Panc1 (cell line): ENCODE data around the gene DQX1. TPM values are rescaled to one million over a fixed set of nuclear protein-coding genes. Genes with fewer than 3 reads are reported as not detected.

ENCODE experiments used
- ATAC-seq: fragments of 200-7000 bp; cut with Tn5 transposase; 2 replicates; pipeline ENCODE4 v1.9.1; 2020; ENCODE audit warnings: mild to moderate bottlenecking, moderate library complexity
- BruUV-seq: library from RNA; stranded (reverse); fragments of 400-500 nt; replicated peaks from 2 replicates; lab custom pipeline; 2021; lab: Mats Ljungman, UMichigan
- CTCF ChIA-PET: fragments of 300-600 bp; sonication (Branson Sonifier 250); formaldehyde crosslinking; loops from one replicate; lab custom pipeline; 2022; ENCODE audit warnings: antibody characterized with exemption; lab: Charles Lee
- POLR2A ChIA-PET: fragments of 300-600 bp; sonication (Branson Sonifier 250); formaldehyde crosslinking; loops from one replicate; lab custom pipeline; 2022; ENCODE audit warnings: antibody characterized with exemption; lab: Charles Lee
- DNase-seq: peaks from one replicate; pipeline ENCODE4 v3.0.0-alpha.2; 2010; ENCODE audit warnings: low read depth, low spot score
- H3K27ac ChIP-seq: 2 replicates; pipeline ENCODE4 v1.5.1; 2011; ENCODE audit warnings: mild to moderate bottlenecking, low read length, inconsistent platforms
- H3K27me3 ChIP-seq: fragments of 200-500 bp; sonication (Bioruptor generic); 2 replicates; pipeline ENCODE4 v1.6.0; 2014; ENCODE audit warnings: low read length, inconsistent platforms; ENCODE audit not compliant: control insufficient read depth, insufficient read depth
- H3K36me3 ChIP-seq: fragments of 200-500 bp; sonication (Bioruptor generic); 2 replicates; pipeline ENCODE4 v1.5.1; 2014; ENCODE audit warnings: inconsistent platforms, mild to moderate bottlenecking, low read length, moderate library complexity; ENCODE audit not compliant: control insufficient read depth, insufficient read depth
- H3K4me1 ChIP-seq: 2 replicates; pipeline ENCODE4 v1.5.1; 2011; ENCODE audit warnings: inconsistent platforms, mild to moderate bottlenecking, low read length, moderate library complexity; ENCODE audit not compliant: control insufficient read depth, insufficient read depth
- H3K4me3 ChIP-seq, 2 experiments: 2 replicates each; pipeline ENCODE4 v1.5.1; 2011 to 2012; ENCODE audit warnings: low read depth in 2 of 2, low read length in 2 of 2, mild to moderate bottlenecking in 2 of 2, inconsistent platforms in 1 of 2, moderate library complexity in 1 of 2
- H3K9me3 ChIP-seq: fragments of 200-500 bp; sonication (Bioruptor generic); 2 replicates; pipeline ENCODE4 v1.5.1; 2014; ENCODE audit warnings: low read depth, mild to moderate bottlenecking, inconsistent platforms, low read length, moderate library complexity; ENCODE audit not compliant: control insufficient read depth, insufficient read depth
- CTCF ChIP-seq: fragments of 450-650 bp; IDR thresholded peaks from 2 replicates; pipeline ENCODE4 v1.5.1; 2017; ENCODE audit warnings: mild to moderate bottlenecking
- POLR2AphosphoS5 ChIP-seq: IDR thresholded peaks from 2 replicates; pipeline ENCODE4 v1.6.1; 2012; ENCODE audit warnings: mild to moderate bottlenecking, low read depth, low read length, moderate library complexity
- REST ChIP-seq, 2 experiments: IDR thresholded peaks; 2 replicates each; pipeline ENCODE4 v1.6.1; 2011 to 2012; ENCODE audit warnings: low read depth in 2 of 2, control low read depth in 1 of 2, low read length in 1 of 2, mild to moderate bottlenecking in 1 of 2, moderate library complexity in 1 of 2; ENCODE audit not compliant: insufficient read depth in 1 of 2
- SIN3A ChIP-seq: IDR thresholded peaks from 2 replicates; pipeline ENCODE4 v1.6.1; 2012; ENCODE audit warnings: low read depth, mild to moderate bottlenecking, low read length, moderate library complexity, borderline replicate concordance; ENCODE audit not compliant: insufficient read depth
- TCF7L2 ChIP-seq: IDR thresholded peaks from 2 replicates; pipeline ENCODE4 v1.6.1; 2011; ENCODE audit warnings: mild to moderate bottlenecking, low read depth, low read length, inconsistent platforms
- in situ Hi-C: cut with HindIII; loops from 2 replicates; pipeline ENCODE4 v1.10.0; 2016; ENCODE audit warnings: low sequenced_read_pairs, low pct_unique_long_range_greater_than_20kb
- intact Hi-C: fragments of 100-400 bp; cut with micrococcal nuclease; formaldehyde crosslinking; loops from one replicate; pipeline ENCODE4 v1.10.0; 2022; ENCODE audit not compliant: unreplicated experiment
- total RNA-seq: library from RNA; stranded (reverse); gene quantifications from one replicate; pipeline ENCODE4 v1.2.1, GENCODE V29; 2021; ENCODE audit not compliant: unreplicated experiment

The DQX1 gene
- total RNA-seq, 1 experiment from 2014 or later, result 0.41 TPM

- intact Hi-C loops, result loop anchor here (2.0 kb wide), 1 partner anchor 47 kb away; the partner anchor contains the start of genes CCDC142 and TTC31
- Histone ChIP-seq H3K36me3 (peaks cover 3% of the 10 kb centered on the region), H3K4me1 (peaks cover 6% of the 10 kb centered on the region), H3K4me3 (peak within 1 kb of the TSS; percentile 87 to 99), H3K9me3 (no peaks in the 10 kb centered on the region), H3K27me3 (no peaks in the 10 kb centered on the region), H3K27ac (peak within 1 kb of the TSS; percentile 92)
- POLR2A ChIA-PET, result interaction anchor here (0.5 to 0.6 kb wide), 3 partner anchors 8 to 96 kb away, joined by 5 to 7 read pairs (median 6); no protein-coding TSS in a partner anchor
- in situ Hi-C loops, result no loop called here
- peak; percentile 96 for TF ChIP-seq POLR2AphosphoS5
- no peak for TF ChIP-seq CTCF
- TF ChIP-seq TCF7L2, result peak; percentile 94
- peak; percentile 85; the same call in 1 of the 2 replicates for TF ChIP-seq SIN3A
- no peak for TF ChIP-seq REST (IDR thresholded peaks at IDR 0.05; ENCODE audit: insufficient read depth in 1 of 2, low read depth in 2 of 2, low read length in 1 of 2)
- DNase-seq, result peak; percentile 96
- CTCF ChIA-PET, result interaction anchor here (0.7 to 1.0 kb wide), 2 partner anchors 25 to 58 kb away, joined by 3 to 4 read pairs; no protein-coding TSS in a partner anchor
- ATAC-seq, result peak; percentile 96
- no TSS peak for BruUV-seq
Observed at GRCh38 chr2:74529357-74530238, 3.6 kb upstream of the DQX1 start, which contains the start of the genes AUP1 and HTRA2. Gene AUP1, minus strand, starts transcription at chr2:74529706. Its CDS starts 77 bp downstream, at chr2:74529629. Gene HTRA2, plus strand, starts transcription at chr2:74529933. Its CDS starts 74 bp downstream, at chr2:74530007.

- H3K4me1 ChIP-seq, result peaks cover 6% of the 10 kb centered on the region
- in situ Hi-C loops, result no loop called here
- TF ChIP-seq TCF7L2, result no peak
- TF ChIP-seq REST (IDR thresholded peaks at IDR 0.05; ENCODE audit: insufficient read depth in 1 of 2, low read depth in 2 of 2, low read length in 1 of 2), result no peak
- no peak for TF ChIP-seq CTCF
- no peak for TF ChIP-seq POLR2AphosphoS5
- TF ChIP-seq SIN3A, result no peak
- ChIA-PET POLR2A (interaction anchor here (0.6 kb wide), 1 partner anchor 46 kb away, joined by 6 read pairs; no protein-coding TSS in a partner anchor), CTCF (interaction anchor here (0.7 to 1.0 kb wide), 2 partner anchors 24 to 59 kb away, joined by 3 to 4 read pairs; no protein-coding TSS in a partner anchor)
- peak overlapping the region; percentile 92 for H3K27ac ChIP-seq
- peak overlapping the region; percentile 87 to 99 for H3K4me3 ChIP-seq
- peak; percentile 26 for ATAC-seq
- BruUV-seq, result no TSS peak
- DNase-seq, result no peak
- peaks cover 3% of the 10 kb centered on the region for H3K36me3 ChIP-seq
- intact Hi-C loops, result no loop called here
- H3K9me3 ChIP-seq, result no peaks in the 10 kb centered on the region
- H3K27me3 ChIP-seq, result no peaks in the 10 kb centered on the region
Observed at GRCh38 chr2:74528600-74529356, 2.7 kb upstream of the DQX1 start.
